ENCODE data around the gene PLCB4.

Gene PLCB4

GRCh38 chr20:9428292-9428607, 359.4 kb downstream of the PLCB4 start:
- no peak overlapping the region for H3K4me3 ChIP-seq (ENCODE audit: low read length)
- DNase-seq (ENCODE audit: low read depth, low spot score), result no peak

GRCh38 chr20:9439806-9440205, 370.9 kb downstream of the PLCB4 start:
- no peak for DNase-seq (ENCODE audit: low read depth, low spot score)
- no peak overlapping the region for H3K4me3 ChIP-seq (ENCODE audit: low read length)

GRCh38 chr20:9440892-9441291, 372.0 kb downstream of the PLCB4 start:
- H3K4me3 ChIP-seq (ENCODE audit: low read length), result no peak overlapping the region
- no peak for DNase-seq (ENCODE audit: low read depth, low spot score)

GRCh38 chr20:9441948-9442347, 373.1 kb downstream of the PLCB4 start:
- DNase-seq (ENCODE audit: low read depth, low spot score), result no peak
- H3K4me3 ChIP-seq (ENCODE audit: low read length), result no peak overlapping the region

GRCh38 chr20:9442858-9443257, 374.0 kb downstream of the PLCB4 start:
- no peak overlapping the region for H3K4me3 ChIP-seq (ENCODE audit: low read length)
- DNase-seq (ENCODE audit: low read depth, low spot score), result peak; percentile 5

GRCh38 chr20:9444921-9445320, 376.0 kb downstream of the PLCB4 start:
- no peak overlapping the region for H3K4me3 ChIP-seq (ENCODE audit: low read length)
- no peak for DNase-seq (ENCODE audit: low read depth, low spot score)

- no peak overlapping the region for H3K4me3 ChIP-seq (ENCODE audit: low read length)
- no peak for DNase-seq (ENCODE audit: low read depth, low spot score)
These were observed 378.3 kb downstream of the PLCB4 start for GRCh38 chr20:9447182-9447581.

GRCh38 chr20:9453201-9453600, 384.3 kb downstream of the PLCB4 start:
- H3K4me3 ChIP-seq (ENCODE audit: low read length), result no peak overlapping the region
- DNase-seq (ENCODE audit: low read depth, low spot score), result no peak

- no peak overlapping the region for H3K4me3 ChIP-seq (ENCODE audit: low read length)
- DNase-seq (ENCODE audit: low read depth, low spot score), result no peak
These were observed 385.9 kb downstream of the PLCB4 start for GRCh38 chr20:9454791-9455190.

- DNase-seq (ENCODE audit: low read depth, low spot score), result no peak
- no peak overlapping the region for H3K4me3 ChIP-seq (ENCODE audit: low read length)
These were observed 388.2 kb downstream of the PLCB4 start for GRCh38 chr20:9457136-9457535.

GRCh38 chr20:9458138-9458796, 389.4 kb downstream of the PLCB4 start:
- no peak overlapping the region for H3K4me3 ChIP-seq (ENCODE audit: low read length)
- peak; percentile 17 for DNase-seq (ENCODE audit: low read depth, low spot score)

- no peak for DNase-seq (ENCODE audit: low read depth, low spot score)
These were observed 391.6 kb downstream of the PLCB4 start for GRCh38 chr20:9460518-9460917.

GRCh38 chr20:9467995-9468394, 399.1 kb downstream of the PLCB4 start:
- DNase-seq (ENCODE audit: low read depth, low spot score), result no peak

More at GRCh38 chr20:9460518-9460917, 391.6 kb downstream of the PLCB4 start:
- H3K4me3 ChIP-seq (ENCODE audit: low read length), result no peak overlapping the region

GRCh38 chr20:9474835-9475415, 406.0 kb downstream of the PLCB4 start:
- no peak overlapping the region for H3K4me3 ChIP-seq (ENCODE audit: low read length)
- DNase-seq (ENCODE audit: low read depth, low spot score), result no peak

More at GRCh38 chr20:9467995-9468394, 399.1 kb downstream of the PLCB4 start:
- no peak overlapping the region for H3K4me3 ChIP-seq (ENCODE audit: low read length)

- no peak for DNase-seq (ENCODE audit: low read depth, low spot score)
These were observed 406.6 kb downstream of the PLCB4 start for GRCh38 chr20:9475456-9475855.

GRCh38 chr20:9476174-9476573, 407.3 kb downstream of the PLCB4 start:
- no peak overlapping the region for H3K4me3 ChIP-seq (ENCODE audit: low read length)
- DNase-seq (ENCODE audit: low read depth, low spot score), result no peak

More at GRCh38 chr20:9475456-9475855, 406.6 kb downstream of the PLCB4 start:
- no peak overlapping the region for H3K4me3 ChIP-seq (ENCODE audit: low read length)

- H3K4me3 ChIP-seq (ENCODE audit: low read length), result no peak overlapping the region
These were observed 407.8 kb downstream of the PLCB4 start for GRCh38 chr20:9476637-9477036.

GRCh38 chr20:9478771-9479170, 409.9 kb downstream of the PLCB4 start:
- no peak overlapping the region for H3K4me3 ChIP-seq (ENCODE audit: low read length)
- no peak for DNase-seq (ENCODE audit: low read depth, low spot score)

More at GRCh38 chr20:9476637-9477036, 407.8 kb downstream of the PLCB4 start:
- no peak for DNase-seq (ENCODE audit: low read depth, low spot score)

GRCh38 chr20:9480066-9480465, 411.2 kb downstream of the PLCB4 start:
- DNase-seq (ENCODE audit: low read depth, low spot score), result no peak
- H3K4me3 ChIP-seq (ENCODE audit: low read length), result no peak overlapping the region

GRCh38 chr20:9482180-9482579, 413.3 kb downstream of the PLCB4 start:
- DNase-seq (ENCODE audit: low read depth, low spot score), result no peak
- H3K4me3 ChIP-seq (ENCODE audit: low read length), result no peak overlapping the region

- no peak for DNase-seq (ENCODE audit: low read depth, low spot score)
- H3K4me3 ChIP-seq (ENCODE audit: low read length), result no peak overlapping the region
These were observed 414.2 kb downstream of the PLCB4 start for GRCh38 chr20:9483131-9483530.
